ENCODE data around the gene SLF2. TPM values are rescaled to one million over a fixed set of nuclear protein-coding genes. Genes with fewer than 3 reads are reported as not detected.

The SLF2 gene
- total RNA-seq, 4 donors from 2014 or later: 9.2 to 23.0 (median 20.1) TPM

DNA sequence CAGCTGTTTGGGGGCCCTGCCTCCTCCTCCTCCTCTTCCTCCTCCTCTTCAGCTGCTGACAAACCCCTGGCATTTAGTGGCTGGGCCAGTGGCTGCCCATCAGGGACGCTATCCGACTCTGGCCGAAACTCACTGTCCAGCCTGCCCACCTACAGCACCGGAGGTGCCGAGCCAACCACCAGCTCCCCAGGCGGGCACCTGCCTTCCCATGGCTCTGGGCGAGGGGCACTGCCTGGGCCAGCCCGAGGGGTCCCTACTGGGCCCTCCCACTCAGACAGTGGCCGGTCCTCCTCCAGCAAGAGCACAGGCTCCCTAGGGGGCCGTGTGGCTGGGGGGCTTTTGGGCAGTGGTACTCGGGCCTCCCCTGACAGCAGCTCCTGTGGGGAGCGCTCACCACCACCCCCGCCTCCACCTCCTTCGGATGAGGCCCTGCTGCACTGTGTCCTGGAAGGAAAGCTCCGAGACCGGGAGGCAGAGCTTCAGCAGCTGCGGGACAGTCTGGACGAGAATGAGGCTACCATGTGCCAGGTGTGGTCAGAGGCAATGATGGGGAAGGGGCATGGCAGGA is 91.0 kb downstream of the SLF2 start:
- TF ChIP-seq POLR2A (IDR thresholded peaks at IDR 0.05) (no peak), CTCF (IDR thresholded peaks at IDR 0.05 in 4 of 5, conservative IDR thresholded peaks at IDR 0.05 in 1 of 5) (no peak)
- H3K9me3 ChIP-seq: no peaks in the 10 kb centered on the region
- no peak for DNase-seq
- intact Hi-C loops (cut with DNase I; ENCODE audit: low total_unique reads) (no loop called here), in situ Hi-C loops (cut with MboI; ENCODE audit: low sequenced_read_pairs in 4 of 4) (no loop called here)
- H3K36me3 ChIP-seq: peaks cover 0 to 32% of the 10 kb centered on the region in 2 donors
- peaks cover 37 to 56% of the 10 kb centered on the region in 2 donors for H3K4me1 ChIP-seq
- H3K27me3 ChIP-seq: no peaks in the 10 kb centered on the region
- H3K27ac ChIP-seq: peak overlapping the region; percentile 95 to 100 (median 98)
- H3K4me3 ChIP-seq: no peak overlapping the region
- ATAC-seq: no peak

GRCh38 chr10:101005361-101005760 is 92.6 kb downstream of the SLF2 start:
- intact Hi-C loops (cut with DNase I; ENCODE audit: low total_unique reads): no loop called here
- Histone ChIP-seq H3K9me3 (no peaks in the 10 kb centered on the region), H3K4me3 (no peak overlapping the region), H3K4me1 (peaks cover 35 to 48% of the 10 kb centered on the region in 2 donors), H3K27ac (peak overlapping the region in 3 of 4 donors; percentile 3 to 100 (median 52)), H3K36me3 (peaks cover 0 to 32% of the 10 kb centered on the region in 2 donors), H3K27me3 (no peaks in the 10 kb centered on the region)
- in situ Hi-C loops (cut with MboI; ENCODE audit: low sequenced_read_pairs in 4 of 4): no loop called here
- DNase-seq: no peak
- TF ChIP-seq CTCF (IDR thresholded peaks at IDR 0.05 in 4 of 5, conservative IDR thresholded peaks at IDR 0.05 in 1 of 5): no peak
- no peak for ATAC-seq

GRCh38 chr10:101005869-101006567 is 93.3 kb downstream of the SLF2 start:
- no peaks in the 10 kb centered on the region for H3K9me3 ChIP-seq
- H3K27me3 ChIP-seq: no peaks in the 10 kb centered on the region
- TF ChIP-seq CTCF (IDR thresholded peaks at IDR 0.05 in 4 of 5, conservative IDR thresholded peaks at IDR 0.05 in 1 of 5) (no peak), POLR2A (IDR thresholded peaks at IDR 0.05) (no peak)
- H3K4me1 ChIP-seq: peaks cover 30 to 41% of the 10 kb centered on the region in 2 donors
- H3K4me3 ChIP-seq: no peak overlapping the region
- ATAC-seq: no peak
- H3K36me3 ChIP-seq: peaks cover 0 to 32% of the 10 kb centered on the region in 2 donors
- intact Hi-C loops (cut with DNase I; ENCODE audit: low total_unique reads) (no loop called here), in situ Hi-C loops (cut with MboI; ENCODE audit: low sequenced_read_pairs in 4 of 4) (no loop called here)
- DNase-seq: no peak
- H3K27ac ChIP-seq: peak overlapping the region in 2 of 4 donors; percentile 50 to 100

DNA sequence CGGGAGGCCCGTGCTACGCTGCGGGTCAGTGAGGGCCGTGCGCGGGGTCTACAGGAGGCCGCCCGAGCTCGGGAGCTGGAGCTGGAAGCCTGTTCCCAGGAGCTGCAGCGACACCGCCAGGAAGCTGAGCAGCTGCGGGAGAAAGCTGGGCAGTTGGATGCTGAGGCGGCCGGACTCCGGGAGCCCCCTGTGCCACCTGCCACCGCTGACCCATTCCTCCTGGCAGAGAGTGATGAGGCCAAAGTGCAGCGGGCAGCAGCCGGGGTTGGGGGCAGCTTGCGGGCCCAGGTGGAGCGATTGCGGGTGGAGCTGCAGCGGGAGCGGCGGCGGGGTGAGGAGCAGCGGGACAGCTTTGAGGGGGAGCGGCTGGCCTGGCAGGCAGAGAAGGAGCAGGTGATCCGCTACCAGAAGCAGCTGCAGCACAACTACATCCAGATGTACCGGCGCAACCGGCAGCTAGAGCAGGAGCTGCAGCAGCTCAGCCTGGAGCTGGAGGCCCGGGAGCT is 93.9 kb downstream of the SLF2 start:
- H3K4me1 ChIP-seq: peaks cover 23 to 36% of the 10 kb centered on the region in 2 donors

More for the DNA sequence above, 93.9 kb downstream of the SLF2 start:
- no peak overlapping the region for H3K4me3 ChIP-seq
- in situ Hi-C loops (cut with MboI; ENCODE audit: low sequenced_read_pairs in 4 of 4): no loop called here
- no peaks in the 10 kb centered on the region for H3K9me3 ChIP-seq
- TF ChIP-seq CTCF (IDR thresholded peaks at IDR 0.05 in 4 of 5, conservative IDR thresholded peaks at IDR 0.05 in 1 of 5) (no peak), POLR2A (IDR thresholded peaks at IDR 0.05) (no peak)
- H3K36me3 ChIP-seq: peaks cover 0 to 32% of the 10 kb centered on the region in 2 donors
- DNase-seq: no peak
- intact Hi-C loops (cut with DNase I; ENCODE audit: low total_unique reads): no loop called here
- peak overlapping the region in 3 of 4 donors; percentile 43 to 100 (median 50) for H3K27ac ChIP-seq
- no peak for ATAC-seq
- no peaks in the 10 kb centered on the region for H3K27me3 ChIP-seq
